NOMO-1 treated with DMSO at 0.1 percent for 48 hours (cell line): ENCODE results near the gene CMTM3.
"Not testable (repeated sequence)": the region's sequence is repeated elsewhere in the genome, so short reads cannot be mapped to it uniquely, and the experiment has no call there.

Source experiments
- DNase-seq: peaks from one replicate; lab custom pipeline; 2025; ENCODE audit not compliant: unreplicated experiment; lab: John Stamatoyannopoulos, UW

The CMTM3 gene

DNA sequence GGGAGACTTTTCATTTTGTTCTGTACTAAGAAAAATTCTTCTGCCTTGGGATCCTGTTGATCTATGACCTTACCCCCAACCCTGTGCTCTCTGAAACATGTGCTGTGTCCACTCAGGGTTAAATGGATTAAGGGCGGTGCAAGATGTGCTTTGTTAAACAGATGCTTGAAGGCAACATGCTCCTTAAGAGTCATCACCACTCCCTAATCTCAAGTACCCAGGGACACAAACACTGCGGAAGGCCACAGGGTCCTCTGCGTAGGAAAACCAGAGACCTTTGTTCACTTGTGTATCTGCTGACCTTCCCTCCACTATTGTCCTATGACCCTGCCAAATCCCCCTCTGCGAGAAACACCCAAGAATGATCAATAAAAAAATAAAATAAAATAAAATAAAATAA is 27.1 kb downstream of the CMTM3 start:
- not testable (repeated sequence) for DNase-seq

DNA sequence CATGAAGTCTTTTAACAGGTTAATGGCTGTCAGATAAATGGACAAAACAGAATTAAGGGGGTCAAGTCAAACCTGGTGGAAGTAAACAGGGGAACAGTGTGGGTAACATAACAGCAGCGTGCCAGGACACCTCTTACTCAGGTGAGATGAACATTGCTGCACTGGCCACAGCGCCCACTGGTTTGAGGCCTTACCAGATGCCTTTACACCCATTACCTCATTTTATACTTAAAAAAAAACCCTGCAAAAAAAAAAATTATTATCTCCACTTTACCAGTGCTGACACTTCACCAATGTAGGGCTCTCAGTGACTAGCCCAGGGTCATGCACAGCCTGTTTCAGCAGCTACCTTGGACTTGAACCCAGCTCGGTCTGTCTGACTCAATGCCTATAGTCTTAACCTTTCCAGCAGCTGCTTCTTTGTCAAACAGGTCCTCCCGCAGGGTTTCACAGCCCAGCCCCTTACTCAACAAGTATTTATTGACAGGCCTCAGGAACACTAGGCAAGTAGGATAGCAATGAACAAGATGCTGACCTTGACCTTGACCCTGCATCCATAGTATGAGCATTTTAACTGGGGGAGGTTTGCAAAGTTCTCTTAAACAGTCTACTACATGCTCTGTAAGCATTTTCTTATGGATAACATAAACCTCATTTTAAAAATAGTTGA is 30.2 kb downstream of the CMTM3 start:
- DNase-seq, result no peak

DNA sequence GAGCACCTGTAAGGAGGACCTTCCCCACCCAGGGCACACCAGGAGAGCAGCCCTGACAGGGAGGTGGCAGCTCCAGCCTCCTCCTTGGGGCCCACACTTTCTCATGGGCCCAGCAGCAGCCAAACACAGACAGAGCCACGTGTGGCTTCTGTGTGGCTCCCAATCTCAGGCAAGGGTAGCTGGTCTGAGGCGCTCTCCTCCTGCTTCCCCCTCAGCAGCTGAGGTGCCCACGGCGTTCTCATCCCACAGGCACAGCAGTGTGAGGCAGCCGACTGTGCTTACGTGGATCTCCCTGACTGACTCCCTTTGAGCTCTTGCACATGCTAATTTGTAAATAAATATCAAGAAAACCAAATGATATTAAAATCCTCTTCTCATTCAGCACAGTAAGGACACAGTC is 30.9 kb downstream of the CMTM3 start:
- no peak for DNase-seq

DNA sequence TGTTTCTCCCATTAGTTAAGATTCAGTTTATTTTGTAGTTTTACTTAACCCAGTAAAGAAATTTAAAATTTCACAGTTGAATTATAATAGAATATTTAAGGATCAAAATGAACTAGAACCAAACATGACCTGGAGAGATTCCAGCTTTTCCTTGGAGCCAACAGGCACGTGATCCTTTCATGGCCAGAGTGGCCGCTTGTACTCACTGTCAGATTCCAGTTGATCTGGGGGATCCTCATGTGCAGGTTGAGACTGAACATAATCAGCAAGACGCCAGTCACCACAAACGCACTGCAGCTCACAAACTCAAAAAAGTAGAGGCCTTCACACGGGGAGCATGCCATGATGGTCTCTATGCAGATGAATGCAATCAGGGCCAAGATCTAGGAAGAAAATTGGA is 31.7 kb downstream of the CMTM3 start:
- no peak for DNase-seq

DNA sequence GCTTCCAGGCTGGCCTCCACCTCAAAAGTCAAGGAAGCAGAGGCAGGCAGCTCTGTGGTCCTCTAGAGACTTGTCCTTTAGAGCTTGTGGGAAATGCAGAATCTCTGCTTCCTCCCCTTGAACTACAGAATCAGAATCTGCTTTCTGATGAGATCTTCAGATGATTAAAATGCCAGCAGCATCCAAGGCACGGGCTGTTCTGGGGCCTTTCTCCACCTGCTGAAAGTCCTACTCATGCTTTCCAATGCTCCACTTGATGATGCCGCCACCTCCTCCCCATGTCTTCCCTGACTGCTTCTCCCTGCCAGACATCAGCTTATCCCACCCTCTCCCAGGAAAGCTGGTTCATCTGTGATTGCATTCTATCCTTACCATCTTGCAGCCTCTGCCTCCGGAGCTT is 33.3 kb downstream of the CMTM3 start:
- no peak for DNase-seq

DNA sequence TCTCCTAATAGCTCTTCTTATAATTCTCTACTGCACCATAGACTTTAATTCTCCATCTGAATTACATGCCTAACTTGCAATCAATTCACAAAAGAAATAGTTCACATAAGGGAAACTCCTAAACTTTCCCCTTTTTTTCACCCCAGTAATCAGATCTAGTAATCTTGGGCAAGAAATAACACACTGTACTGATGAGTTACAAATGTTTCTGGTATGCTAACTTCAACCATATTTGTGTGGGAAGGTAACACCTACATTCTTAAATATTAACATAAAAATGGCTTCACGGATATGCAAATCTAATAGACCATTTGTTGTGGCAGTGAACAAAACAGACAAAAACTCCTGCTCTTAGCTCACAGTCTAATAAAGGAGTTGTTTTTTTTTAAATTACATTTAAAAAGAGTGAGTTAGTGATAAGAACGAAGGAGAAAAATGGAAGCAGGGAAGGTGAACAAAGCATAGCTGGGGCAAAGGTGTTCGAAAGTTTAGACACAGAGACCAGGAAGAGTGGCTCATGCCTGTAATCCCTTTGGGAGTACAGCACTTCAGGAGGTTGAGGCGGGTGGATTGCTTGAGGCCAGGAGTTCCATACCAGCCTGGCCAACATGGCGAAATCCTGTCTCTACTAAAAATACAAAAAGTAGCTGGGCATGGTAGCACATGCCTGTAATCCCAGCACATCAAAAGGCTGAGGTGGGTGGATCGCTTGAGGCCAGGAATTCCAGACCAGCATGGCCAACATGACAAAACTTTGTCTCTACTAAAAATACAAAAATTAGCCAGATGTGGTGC is 34.8 kb downstream of the CMTM3 start:
- DNase-seq, result no peak

DNA sequence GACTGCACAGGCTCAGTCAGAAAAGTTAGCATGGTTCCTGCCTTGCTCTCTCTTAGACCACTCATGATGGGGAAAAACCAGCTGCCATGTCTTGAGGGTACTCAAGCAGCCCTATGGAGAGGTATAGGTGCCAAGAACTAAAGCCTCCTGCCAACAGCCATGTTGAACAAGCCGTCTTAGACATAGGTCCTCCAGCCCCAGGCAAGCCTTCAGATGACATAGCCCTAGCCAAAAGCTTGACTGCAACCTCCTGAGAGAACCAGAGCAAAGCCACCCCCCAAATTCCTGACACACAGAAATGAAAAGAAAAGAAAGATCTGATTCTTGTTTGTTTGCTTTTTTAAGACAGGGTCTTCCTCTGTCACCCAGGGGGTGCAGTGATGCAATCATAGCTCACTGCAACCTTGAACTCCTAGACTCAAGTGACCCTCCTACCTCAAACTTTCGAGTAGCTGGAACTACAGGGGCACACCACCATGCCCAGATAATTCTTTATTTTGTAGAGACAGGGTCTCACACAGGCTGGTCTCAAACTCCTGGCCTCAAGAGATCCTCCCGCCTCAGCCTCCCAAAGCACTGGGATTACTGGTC is 36.3 kb downstream of the CMTM3 start:
- no peak for DNase-seq

DNA sequence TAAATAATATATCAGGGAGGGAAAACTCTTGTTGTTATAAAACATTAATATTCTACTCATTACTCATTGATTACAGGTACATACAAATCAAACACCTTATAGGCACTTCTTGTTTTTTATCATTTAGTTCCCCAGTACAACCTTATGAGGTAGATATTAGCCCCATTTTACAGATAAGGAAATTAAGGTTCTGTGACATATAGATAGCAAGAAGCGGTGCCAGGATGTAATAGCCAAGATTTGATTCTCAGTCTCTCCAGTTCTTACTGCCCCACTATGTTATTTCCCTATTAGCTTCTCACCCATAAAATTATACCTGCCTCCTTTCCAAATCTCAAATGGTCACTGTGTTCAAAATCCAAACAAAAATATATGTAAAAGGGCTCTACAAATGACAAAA is 36.9 kb downstream of the CMTM3 start:
- DNase-seq, result no peak

DNA sequence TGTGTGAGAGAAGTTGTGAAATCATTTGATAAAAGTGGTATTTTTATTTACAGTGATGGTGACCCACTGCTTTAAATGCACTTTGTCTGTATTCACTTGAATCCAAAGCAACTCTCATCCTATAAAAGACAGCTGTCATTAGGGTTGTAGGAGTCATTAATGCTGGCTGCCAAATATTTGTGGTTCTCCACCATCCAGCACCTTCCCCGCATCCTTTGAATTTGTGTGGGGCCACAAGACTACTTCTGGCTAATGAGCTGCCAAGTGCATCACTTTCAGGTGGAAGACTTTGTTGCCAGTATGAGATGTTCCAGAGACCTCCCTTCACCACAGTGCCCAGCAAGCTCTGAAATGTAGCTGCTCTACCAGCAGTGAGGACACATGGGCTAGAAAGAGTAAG is 43.4 kb downstream of the CMTM3 start:
- no peak for DNase-seq

DNA sequence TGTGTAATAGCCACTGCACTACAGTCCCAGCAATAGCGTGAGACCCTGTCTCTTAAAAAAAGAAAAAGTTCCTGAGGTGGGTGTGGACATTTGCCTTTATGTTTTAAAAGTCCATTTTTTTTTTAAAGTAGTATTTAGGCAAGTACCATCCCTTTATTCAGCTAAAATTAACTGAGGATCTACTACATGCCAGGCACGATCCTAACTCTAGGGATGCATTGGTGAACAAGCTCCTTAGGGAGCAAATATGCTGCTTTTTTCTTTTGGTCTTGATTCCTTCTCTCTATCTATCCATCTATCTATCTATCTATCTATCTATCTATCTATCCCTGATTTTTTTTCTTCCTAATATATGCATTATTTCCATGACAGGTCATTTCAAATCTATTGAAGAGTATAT is 44.7 kb downstream of the CMTM3 start:
- DNase-seq, result no peak

DNA sequence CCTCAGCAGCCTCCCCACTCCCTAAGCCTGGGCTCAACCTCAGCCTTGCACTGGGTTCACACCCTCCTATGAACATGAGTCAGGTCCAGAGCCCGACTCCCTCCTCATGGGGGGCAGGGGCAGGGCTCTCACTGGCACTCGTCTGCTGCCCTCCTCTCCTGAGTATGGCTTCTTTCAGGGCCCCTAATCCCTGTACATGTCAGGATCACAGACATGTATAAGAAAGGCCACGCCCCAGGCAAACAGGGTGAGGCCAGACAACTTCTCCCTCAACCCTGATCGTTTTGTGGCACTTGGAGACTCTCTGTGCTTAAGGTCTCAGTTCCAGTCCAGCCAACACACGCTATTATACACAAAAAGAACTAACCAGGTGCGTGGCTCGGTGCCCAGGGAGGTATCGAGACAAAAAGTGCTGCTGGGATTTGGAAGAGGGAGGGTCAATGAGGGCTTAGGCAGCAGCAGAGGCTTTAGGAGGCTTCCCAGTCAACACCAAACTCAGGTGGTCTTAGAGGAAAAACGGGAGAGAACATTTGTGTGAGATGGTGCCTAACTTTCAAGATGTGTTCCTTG is 45.2 kb downstream of the CMTM3 start:
- DNase-seq, result no peak

DNA sequence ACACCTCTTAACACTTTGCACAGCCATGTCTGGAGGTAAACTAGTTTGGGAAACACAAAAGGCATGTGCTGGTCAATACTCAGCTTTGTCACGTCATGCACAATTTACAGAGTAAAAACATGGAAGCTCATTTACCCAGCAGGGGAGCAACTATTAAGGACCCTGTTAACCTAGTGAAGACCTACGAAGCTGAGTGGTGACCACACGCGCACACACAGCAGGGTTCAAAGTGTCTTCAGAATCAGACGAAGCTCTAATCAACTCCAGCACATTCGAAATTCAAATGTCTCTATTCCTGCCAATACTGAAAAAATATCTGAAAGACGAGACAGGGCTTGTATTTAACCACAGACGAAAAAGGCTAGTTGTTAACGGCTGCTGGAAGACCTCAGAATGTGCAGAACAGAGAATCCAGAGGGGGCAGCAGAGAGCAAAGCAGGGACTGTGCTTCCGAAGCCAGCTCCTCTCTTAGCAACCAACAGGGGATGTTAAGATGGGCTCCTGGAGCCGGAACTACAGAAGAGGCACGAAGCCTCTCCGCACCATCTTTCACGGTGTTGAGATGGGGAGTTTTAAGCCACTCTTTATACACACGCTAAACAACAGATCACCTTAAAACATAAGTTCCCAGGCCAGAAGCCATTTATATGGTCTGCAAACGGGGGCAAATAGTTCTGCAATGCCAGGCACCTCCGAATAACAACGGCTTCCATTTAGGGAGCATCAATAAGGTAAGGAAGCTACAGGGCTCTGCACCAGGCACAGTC is 46.4 kb downstream of the CMTM3 start:
- peak; percentile 89 for DNase-seq

DNA sequence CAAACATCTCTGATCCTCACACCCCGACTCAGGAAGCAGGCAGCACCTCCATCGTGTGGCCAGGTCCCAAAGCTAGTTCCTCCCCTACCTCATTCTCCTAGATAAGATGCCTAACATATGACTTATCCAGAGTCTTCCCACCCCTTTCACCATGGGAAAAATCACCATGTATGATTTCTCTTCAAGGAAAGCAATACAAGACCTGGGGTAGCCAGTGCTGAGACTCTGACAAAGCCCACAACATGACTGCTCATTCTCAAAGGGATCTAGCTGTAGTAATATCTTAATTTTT is 46.9 kb downstream of the CMTM3 start:
- DNase-seq, result no peak

DNA sequence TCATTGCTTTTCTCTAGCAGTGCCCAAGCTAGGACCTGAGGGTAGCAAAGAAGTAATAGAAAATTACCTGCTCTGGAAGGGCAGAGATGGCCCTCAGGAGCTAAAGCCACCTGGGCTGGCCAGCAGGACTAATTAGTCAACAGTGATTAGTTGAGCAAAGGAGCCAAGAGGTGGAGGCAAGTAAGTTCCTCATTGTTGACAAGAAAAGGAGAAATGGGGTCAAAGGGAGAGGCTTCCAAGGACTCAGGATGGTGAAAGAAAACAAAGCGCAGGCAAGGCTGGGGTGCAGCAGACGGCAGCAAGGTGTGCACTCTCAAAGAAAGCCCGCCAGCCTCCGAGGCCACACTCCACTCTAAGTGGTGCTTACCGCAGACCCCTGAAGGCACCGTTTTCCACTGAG is 47.5 kb downstream of the CMTM3 start:
- DNase-seq, result peak; percentile 71

DNA sequence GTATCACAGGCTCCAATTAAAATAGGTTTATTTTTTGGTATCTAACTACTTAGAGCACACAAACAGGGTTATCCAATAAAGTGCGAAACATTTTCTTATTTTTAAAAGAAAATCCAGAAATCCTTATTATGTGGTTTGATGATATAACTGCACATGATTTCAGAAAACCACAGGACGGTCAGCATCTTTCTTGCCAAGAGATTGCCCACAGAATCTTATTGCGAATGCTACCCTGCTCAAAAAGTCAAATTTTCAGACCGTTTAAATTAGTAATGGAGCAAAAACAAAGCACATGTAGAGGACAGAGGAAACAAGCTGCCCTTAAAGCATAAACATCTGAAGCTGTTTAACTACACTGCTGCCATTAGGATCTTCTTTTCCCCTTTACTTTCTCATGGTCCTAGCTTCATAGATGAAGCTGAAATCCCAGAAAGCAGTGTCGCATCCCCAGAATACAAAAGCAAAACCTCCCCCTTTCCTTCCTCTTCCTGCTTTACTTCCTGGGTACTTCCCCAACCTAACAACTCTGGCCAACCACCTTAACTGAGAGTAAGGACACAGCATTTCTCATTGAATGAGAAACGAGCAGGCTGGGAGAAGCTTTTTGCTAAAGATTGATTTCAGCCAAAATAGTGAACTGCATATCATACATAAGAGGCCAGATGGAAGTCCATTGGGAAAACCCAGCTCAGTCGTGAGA is 48.3 kb downstream of the CMTM3 start:
- no peak for DNase-seq

DNA sequence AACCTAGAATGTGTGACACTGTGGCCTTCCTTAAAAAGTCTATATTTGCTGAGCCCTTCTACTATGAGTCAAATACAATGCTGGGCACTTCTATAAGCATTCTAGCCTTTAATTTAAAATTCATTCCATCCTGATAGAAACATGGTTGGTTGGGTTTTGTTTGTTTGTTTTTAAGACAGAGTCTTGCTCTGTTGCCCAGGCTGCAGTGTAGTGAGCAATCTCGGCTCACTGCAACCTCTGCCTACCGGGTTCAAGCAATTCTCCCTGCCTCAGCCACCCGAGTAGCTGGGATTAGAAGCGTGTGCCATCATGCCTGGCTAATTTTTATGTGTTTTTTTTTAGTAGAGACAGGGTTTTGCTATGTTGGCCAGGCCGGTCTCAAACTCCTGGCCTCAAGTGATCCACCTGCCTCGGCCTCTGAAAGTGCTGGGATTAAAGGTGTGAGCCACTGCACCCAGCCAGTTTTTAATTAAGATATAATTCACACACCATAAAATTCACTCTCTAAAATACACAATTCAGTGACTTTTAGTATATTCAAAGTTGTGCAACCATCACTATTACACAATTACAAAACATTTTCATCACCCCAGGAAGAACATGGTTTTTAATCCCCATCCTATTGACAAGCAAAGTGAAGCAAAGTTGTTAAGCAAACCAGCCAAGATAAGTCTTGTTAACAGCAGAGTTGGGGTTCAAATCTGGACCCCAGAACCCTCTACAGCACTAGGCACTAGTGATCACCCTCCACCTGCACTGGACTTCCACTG is 49.3 kb downstream of the CMTM3 start:
- DNase-seq, result peak; percentile 41

DNA sequence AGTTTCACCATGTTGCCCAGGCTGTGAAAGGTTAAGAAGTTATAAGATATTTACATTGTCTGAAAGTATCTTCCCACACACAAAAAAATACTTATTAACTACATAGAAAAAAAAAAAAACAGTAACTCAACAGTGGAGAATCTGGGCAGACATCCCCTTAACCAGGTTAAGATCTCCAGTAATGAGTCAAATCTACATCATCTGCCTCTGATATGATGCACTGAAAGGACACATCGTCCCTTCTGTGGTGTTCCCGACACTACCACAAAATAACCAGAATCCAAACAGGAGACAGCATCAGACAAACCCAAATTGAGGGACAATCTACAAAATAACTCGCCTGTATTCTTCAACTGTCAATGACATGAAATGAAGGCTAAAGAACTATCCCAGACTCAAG is 52.0 kb downstream of the CMTM3 start:
- DNase-seq, result no peak

DNA sequence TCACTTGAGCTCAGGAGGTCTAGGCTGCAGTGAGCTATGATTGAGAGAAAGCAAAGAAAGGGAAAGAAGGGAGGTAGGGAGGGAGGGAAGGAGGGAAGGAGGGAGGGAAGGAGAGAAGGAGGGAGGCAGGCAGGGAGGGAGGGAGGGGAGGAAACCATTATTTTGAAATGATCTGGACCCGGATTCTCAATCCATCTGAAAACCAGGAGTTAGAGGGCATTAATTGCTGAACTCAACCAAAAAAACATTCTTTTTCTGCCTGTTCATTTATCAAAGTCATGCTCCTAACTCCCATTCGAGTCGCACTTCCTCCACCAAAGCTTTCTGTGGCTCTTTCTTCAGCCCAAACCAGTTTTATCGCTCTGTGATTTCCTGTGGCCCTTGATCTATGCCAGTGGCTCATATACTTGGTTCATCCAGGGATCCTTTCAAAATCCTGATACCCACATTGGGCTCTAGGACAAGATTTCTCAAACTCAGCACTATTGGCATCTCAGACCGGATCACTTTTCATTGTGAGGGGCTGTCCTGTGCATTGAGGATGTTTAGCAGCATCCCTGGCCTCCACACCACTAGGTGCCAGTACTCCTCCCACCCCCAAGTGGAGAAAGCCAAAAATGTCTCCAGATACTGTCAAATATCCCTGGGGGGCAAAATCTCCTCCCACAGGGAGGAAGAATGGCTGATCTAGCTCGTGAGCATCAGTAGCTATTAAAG is 53.8 kb downstream of the CMTM3 start:
- DNase-seq, result peak; percentile 42

DNA sequence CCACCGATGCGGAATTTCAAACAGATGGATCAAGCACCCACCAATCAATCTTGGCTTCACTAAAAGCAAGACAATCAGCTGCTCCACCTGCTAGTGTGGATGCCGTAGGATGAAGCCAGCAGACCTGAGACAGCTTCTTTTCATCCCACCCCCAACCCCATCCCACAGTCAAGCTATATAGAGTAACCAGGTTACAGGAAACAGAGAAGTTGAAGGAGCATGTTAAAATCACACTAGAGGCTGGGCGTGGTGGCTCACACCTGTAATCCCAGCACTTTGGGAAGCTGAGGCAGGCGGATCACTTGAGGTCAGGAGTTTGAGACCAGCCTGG is 54.3 kb downstream of the CMTM3 start:
- DNase-seq, result no peak
